Activated T-cell treated with anti-CD3 and anti-CD28 coated beads for 1 hour (primary cell): ENCODE results near the gene SOAT1.
"Not testable (repeated sequence)": the region's sequence is repeated elsewhere in the genome, so short reads cannot be mapped to it uniquely, and the experiment has no call there.

Source experiments
- DNase-seq: peaks from one replicate; pipeline ENCODE4 v3.0.0-alpha.2; 2020; ENCODE audit warnings: low read depth

The SOAT1 gene

DNA sequence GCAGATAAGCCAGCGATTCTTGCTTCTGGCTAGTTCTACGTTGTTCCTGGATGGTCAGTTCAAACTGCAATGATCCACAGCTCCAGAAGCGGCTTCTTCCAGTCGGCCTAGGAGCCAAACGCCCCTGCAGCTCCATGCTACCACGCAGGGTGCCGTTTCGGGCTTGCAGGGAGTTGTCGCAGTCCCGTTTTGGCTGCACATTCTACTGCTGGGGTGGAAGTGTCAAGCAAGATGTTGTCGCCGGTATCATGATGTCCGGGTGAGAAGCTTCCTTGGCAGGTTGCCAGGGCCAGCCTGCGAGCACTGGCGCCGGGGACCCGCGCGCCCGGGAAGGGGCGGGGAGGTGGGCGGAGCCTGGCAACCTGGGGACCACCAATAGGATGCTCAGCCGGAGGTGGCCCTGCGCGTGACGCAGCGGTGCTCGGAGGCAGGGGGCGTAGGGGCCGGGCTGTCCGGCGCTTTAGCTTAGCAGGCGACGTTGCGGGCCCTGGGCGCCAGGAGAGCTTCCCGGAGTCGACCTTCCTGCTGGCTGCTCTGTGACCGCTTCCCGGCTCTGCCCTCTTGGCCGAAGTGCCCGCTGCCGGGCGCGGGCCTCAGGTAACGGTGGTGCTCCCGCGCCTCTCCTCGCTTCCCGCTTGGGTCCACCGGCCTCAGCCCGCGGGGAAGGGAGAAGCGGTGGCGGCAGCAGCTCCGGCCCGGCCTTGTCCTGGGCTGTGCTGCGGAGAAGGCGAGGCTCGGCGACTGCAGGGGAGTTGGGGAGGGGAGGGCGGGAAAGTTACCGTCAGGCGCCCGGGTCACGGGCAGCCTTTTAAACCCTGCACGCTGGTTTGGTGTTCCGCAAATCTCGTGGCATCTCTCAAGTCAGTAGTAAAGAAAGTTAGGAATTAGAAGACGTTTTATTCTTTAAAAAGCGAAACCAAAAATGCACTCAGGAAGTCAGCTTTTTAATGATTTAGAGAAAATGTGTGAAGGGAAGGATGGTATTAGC lies at the start of gene SOAT1:
TSS of gene SOAT1 (plus strand) at position 458 of the 988 bp plus-strand sequence. CDS start 8,888 bp downstream, outside the sequence.
- DNase-seq, result peak; percentile 96

DNA sequence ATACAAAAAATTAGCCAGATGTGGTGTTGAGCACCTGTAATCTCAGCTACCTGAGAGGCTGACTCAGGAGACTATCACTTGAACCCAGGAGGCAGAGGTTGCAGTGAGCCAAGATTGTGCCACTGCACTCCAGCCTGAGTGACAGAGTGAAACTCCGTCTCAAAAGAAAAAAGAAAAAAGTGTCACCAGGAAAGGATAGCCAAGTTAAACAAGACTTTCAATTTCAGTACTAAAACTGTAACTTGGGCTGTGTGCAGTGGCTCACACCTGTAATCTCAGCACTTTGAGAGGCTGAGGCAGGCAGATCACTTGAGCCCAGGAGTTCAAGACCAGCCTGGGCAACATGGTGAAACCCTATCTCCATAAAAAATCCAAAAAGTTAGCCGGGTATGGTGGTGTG lies 48.2 kb upstream of the SOAT1 start:
- not testable (repeated sequence) for DNase-seq

DNA sequence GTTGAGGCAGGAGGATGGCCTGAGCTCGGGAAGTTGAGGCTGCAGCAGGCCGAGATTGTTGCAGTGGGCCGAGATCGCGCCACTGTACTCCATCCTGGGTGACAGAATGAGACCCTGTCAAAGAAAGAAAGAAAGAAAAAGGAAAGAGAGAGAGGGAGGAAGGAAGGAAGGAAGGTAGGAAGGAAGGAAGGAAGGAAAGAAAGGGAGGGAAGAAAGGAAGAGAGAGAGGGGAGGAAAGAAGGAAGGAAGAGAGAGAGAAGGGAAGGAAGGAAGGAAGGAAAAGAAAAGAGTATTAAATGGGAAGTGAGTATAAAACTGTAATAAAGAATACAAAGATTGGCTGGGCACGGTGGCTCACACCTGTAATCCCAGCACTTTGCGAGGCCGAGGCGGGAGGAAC lies 45.7 kb upstream of the SOAT1 start:
- no peak for DNase-seq

DNA sequence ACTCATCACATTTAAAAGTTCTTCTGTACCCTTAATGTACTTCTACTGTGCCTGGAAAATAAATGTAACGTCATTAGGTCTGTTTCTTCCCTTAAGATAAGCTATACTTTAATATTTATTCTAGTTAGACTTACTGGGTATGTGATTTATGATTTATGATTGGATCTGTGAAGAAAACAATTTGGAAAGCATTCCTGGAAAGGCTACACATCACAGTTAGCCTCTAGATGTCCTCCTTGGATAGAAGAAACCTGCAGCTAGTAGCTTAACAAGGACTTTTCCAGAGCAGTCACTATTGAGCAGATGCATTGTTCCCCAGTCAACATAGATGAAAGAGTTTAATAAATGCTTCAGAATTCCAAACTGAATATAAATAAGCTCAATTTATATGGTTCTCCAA lies 41.9 kb upstream of the SOAT1 start:
- no peak for DNase-seq

DNA sequence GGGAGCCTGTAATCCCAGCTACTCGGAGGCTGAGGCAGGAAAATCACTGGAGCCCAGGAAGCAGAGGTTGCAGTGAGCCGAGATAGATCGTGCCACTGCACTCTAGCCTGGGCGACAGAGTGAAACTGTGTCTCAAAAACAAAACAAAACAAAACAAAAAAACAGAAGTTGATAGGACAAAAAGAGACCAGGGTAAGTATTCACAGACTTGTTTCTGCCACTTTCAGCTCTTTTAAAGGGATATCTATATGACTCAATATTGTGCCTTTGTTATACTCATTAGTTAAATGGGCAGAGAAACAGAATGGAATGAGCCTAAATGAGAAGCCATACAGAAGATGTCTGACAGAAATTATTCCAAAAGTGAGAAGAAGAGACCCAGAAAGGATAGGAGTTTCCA lies 41.0 kb upstream of the SOAT1 start:
- DNase-seq, result no peak

DNA sequence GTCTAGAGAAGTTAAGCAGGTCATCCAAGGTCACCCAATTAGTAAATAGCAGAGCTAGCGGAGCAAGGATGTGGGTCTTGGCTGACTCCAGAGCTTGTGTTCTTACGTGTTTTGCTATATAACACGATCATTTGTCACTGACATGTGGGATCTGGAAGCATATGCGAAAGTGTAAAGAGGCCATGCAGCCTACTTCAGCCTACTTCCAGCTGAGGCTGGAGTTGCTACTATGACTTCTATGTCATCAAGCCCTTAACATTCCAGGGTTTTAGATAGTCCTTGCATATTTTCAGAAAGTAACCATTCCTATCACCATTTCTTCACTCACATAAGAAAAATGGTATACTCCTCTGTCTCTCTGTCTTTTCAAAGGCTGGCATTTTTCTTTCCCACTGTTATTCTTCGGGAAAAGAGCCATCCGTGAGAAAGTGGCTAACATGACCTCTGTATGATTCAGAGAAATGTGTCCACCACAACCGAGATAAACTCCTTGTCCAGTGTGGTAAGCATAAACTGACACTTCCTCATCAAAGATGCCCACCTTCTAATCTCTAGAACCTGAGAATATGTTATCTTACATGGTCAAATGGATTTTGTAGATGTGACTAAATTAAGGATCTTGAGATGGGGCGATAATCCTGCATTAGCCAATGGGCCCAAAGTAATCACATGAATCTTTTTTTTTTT lies 40.2 kb upstream of the SOAT1 start:
- DNase-seq, result no peak

DNA sequence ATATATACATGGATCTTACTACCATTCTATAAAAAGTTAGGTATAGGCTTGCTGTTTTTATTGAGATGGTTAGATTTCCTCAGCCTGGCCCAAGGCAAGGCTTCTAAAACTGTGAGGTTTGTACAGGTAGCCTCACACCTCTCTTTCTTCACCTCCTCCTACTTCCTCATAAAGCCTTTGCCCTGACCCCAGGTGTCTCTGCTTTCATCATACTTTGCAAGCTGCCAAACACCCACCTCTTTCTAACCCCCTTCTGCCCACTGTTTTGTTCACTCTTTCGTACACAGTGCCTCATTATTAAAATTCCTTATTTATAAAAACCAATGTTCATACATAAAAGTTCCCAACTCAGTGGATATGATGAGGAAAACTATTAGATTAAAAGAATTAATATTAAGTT lies 31.4 kb upstream of the SOAT1 start:
- DNase-seq, result no peak

DNA sequence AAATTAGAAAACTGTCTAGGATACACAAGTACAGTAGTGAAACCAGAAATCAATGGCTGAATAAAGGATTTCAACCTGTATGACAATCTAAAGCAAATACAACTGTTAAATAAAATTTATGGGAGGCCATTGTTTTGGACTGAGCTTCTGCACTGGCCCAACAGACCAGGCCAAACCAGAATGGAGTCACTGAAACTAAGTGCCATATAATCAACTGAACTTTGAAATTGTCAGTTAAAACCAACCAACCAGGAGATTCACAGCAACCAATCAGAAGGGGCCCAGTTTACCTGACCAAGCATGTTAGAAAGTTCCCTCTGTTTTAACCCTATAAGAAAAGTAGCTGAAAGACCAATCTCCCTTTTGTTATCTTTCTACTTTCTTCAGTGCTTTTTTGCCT lies 30.5 kb upstream of the SOAT1 start:
- no peak for DNase-seq

DNA sequence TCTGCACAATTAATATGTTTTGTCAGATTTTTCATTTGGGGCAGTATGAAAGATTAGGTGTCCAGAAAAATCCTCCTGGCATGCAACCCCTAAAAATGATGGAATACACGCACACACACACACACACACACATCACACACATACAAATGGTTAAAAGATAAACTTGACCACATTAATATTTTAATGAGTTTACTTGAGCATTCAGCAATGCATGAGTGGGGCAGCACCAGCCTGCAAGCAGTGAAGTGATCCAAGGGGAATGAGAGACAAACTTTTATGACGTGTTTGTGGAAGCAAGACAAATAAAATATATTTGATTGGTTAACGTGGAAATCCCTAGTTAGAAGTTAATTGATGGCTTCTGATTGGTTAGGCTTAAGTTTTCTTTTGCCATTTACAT lies 29.1 kb upstream of the SOAT1 start:
- DNase-seq, result no peak

DNA sequence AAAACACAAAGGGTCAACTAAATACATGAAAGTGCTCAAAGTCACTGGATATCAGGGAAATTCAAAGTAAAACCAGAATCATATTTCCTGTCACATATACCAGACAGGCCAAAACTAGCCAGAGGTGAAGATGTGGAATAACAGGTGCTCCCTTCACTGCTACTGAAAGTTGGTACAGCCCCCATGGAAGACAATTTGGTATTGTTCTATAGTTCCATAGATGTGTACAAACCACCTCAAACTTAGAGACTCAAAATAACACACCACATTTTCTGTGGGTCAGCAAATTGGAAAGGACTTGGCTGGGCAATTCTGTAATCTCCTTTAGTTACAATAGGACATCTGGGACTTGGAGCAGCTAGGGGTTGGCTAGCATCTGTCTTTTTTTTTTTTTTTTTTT lies 24.5 kb upstream of the SOAT1 start:
- no peak for DNase-seq

DNA sequence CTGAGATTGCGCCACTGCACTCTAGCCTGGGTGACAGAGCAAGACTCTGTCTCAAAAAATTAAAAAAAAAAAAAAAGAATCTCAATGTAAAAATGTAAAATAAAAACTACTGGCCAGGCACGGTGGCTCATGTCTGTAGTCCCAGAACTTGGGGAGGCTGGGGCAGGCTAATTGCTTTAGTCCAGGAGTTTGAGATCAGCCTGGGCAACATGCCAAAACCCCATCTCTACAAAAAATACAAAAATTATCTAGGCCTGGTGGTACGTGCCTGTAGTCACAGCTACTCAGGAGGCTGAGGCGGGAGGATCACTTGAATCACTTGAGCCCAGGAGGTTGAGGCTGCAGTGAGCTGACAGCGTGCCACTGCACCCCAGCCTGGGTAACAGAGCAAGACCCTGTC lies 19.2 kb upstream of the SOAT1 start:
- DNase-seq, result not testable (repeated sequence)

DNA sequence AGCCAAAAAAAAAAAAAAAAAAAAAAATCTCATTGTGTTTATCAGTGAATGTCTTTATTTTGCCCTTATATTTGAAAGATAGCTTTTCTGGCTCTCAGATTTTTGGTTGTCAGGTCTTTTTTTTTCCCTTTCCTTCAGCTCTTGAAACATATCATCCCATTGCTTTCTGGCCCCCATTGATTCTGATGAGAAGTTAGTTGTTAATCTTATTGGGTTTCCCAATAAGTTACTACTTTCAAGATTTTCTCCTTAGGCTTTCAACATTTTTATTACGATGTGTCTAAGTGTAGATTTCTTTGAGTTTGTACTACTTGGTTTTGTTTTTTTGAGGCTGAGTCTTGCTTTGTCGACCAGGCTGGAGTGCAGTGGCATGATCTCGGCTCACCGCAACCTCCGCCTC lies 14.7 kb upstream of the SOAT1 start:
- no peak for DNase-seq

DNA sequence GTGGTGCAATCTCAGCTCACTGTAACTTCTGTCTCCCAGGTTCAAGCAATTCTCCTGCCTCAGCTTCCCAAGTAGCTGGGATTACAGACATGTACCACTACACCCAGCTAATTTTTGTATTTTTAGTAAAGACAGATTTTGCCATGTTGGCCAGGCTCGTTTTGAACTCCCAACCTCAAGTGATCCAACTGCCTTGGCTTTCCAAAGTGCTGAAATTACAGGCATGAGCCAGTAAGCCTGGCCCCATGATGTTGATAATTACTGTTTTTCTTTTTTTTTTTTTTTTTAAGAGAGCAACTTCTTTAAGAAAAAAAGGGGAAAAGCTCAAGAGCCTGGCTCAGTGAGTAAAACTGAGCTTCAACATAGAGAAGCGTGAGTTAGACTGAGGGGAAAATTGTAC lies 9.6 kb upstream of the SOAT1 start:
- DNase-seq, result no peak

DNA sequence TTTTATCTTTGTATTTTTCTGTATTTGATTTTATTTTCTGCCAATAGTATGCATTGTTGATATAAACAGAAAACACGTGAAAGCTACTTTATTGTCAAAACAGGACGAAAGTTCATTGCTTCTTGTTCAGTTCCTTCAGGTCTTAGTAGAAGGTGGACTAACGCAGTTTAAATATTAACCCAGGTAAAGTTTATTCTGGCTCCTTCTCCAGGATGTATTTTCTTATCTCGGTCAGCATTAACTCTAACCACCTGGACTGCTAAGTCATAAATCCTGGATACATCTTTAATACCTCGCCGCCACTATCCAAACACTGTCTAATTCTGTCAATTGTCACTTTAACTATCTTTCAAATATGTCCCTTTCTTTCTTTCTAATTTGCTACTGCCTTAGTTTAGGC lies 5.7 kb upstream of the SOAT1 start:
- DNase-seq, result no peak

DNA sequence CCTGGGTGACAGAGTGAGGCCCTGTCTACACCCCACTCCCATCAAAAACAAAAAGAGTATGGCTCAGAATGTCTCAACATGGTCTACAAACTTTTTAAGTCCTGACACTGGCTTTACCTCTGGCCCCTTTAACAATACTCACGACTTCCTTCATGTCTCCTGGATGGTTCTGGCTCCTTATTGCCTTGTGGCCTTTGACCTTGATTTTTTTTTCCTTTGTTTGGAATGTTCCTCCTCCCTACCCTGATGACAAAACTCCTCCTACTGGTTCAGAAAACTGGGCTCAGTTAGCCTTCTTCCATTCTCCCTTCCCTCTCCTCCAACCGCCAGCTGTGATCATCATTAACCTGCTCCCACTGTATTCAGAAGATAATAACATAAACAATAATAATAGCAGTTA lies 4.6 kb upstream of the SOAT1 start:
- no peak for DNase-seq

DNA sequence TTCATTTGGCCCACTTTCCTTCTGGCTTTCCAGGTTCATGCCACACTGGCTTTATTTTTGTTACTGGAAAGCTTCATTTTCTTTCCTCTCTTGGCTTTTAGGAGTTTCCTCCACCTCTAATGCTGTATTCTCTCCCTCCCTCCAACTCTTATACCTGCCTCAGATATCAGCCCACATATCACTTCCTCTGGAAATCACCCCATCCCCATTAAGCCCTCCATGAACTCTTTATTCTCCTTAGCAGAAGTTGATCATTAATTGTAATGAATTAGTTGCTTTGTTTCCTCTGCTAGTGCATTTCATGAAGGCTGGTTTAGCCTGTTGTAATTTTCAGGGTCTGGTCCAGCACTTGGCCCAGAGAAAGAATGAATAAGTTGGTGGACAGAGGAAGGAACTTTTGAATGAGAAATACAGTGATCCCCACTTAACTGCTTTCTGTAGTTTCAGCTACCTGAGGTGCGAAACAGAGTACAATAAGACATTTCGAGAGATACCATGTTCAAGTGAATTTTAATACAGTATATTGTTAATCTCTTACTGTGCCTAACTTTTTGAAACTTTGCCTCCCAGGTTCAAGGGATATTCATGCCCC lies 1.7 kb downstream of the SOAT1 start:
- DNase-seq, result no peak

DNA sequence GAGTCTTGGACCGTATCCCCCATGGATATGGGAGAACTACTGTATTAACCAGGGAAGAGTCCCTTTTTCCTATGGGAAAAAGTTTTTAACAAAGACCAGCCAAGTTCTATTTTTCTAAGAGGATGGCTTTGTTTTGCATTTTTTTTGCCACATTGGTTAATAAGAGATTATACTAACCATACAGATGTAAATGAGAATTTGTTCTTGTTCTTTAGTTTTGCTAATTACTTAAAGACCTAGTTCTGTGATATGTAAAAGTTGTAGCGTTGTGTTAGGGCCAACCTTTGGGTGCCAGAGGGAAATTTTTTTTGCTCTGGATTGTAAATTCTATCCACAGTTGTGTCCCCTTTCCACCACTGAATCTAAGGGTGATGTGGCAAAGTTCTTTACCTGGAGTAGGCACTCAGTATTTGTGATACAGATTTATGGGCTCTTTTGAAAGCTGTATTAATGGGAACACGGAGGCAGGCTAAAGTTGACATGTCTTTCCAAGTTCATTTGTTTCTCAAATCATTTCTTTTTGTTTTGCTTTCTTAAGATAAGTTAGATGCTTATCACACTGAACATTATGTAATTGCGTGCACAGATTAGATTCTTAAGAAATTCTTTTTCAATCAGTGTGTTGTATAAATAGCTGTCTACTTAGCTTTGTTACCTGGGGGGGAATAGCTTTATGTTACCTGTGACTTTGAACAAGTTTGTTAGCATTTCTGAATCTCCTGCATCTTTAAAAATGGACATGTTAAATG lies 2.9 kb downstream of the SOAT1 start:
- DNase-seq, result no peak

DNA sequence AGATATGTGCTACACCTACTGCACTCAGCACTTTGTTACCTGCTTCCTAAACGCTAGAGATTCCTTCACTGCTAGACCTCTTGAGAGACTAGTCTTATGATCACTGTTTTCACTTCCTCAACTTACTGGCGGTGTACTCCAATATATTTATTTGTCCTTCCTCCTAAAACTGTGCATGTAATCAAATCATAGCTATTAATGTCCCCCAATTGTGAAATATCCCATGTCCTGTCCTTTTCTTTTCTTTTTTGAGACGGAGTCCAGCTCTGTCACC lies 3.4 kb downstream of the SOAT1 start:
- DNase-seq, result no peak

DNA sequence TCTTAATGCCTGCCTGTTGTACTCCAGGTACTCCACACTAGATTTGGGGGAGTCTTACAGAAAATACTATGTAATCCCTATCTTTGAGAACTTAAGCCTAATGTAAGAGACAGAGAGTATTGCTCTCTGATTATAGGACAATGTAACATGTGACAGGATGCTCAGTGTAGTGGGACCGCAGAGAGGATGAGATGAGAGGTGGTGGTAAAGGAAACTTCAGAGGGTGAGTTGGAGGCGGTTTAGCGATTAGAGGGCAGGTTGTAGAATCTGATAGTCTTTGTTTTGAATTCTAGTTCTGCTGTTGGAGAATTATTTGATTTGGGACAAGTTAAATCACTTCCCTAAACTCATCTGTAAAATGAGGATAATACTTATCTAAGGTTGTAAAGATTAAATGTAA lies 5.4 kb downstream of the SOAT1 start:
- DNase-seq, result peak; percentile 11

DNA sequence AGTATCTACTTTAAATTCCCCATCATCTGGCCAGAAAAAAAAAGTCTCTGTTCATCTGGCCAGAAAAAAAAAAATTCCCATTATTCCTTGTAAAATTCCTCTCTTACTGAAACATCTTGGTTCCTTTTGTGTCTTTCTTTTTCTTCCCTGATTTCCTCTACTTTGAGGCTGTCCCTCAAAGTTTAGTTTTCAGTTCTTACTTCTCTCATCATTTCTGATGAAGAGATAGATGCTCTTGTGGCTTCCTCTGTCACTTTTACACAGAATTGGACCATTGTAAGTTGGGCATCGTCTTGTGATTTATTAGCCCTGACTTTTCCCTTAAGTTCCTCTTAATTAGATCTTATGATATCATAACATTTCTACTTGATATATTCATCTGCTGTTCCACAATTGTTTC lies 6.5 kb downstream of the SOAT1 start:
- DNase-seq, result no peak

DNA sequence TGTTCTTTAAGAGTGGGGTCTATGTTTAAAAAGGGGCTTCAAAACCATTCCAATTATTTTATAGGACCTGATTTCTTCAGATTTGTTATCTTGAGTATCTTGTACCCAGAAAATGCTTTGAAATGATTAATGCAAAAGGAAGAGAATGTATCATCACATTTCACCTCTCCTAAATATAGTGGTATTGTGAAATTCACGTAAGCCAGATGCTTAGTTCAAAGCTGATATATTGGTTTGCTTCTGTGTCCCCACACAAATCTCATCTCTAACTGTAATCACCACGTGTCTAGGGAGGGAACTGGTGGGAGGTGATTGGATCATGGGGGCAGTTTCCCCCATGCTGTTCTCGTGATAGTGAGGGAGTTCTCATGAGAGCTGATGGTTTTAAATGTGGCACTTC lies 8.5 kb downstream of the SOAT1 start:
- no peak for DNase-seq

DNA sequence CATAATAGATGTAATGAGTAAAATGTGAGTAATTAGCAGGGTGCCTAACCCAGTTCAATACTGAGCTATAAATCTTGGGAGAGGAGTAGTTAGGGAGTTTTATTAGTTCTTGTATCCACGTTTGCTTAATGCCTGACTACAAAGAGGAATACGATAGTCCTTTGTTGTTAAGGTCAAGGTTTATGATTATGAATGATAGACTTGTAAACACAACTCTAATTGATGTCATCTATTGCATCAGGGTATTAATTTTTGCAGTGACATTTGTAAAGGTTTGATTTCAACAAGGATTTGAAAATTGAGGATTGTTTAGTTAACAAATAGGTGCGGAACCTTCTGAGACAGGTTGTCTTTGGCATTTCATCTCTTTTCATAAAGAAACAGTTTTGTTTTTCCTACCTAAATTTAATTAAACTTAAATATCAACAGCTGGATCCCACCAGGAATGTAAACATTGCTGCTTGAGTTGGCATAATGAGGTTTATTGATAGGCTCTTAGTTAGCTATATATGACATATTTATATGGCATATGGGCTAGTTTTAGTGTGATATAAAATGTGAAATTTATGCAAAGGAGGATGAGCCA lies 9.7 kb downstream of the SOAT1 start:
- no peak for DNase-seq
